Forelimb muscle (tissue), 1 donor: ENCODE measurements around the gene C16orf54. TPM values are rescaled to one million over a fixed set of nuclear protein-coding genes. Genes with fewer than 3 reads are reported as not detected.
"Not testable (repeated sequence)": the region's sequence is repeated elsewhere in the genome, so short reads cannot be mapped to it uniquely, and the experiment has no call there.

Source experiments
- DNase-seq: peaks from one replicate; pipeline ENCODE4 v3.0.0-alpha.2; 2013; ENCODE audit warnings: low read depth
- polyA plus RNA-seq: library from polyadenylated mRNA; unstranded; fragments of 120-200 nt; gene quantifications from one replicate; pipeline ENCODE4 v1.2.1, GENCODE V29; 2013; ENCODE audit not compliant: insufficient read length

Gene C16orf54
- polyA plus RNA-seq, 1 donor, result 0.40 TPM

- no peak for DNase-seq
Measured at GRCh38 chr16:29708917-29709600, 36.7 kb downstream of the C16orf54 start.

- not testable (repeated sequence) for DNase-seq
Measured at GRCh38 chr16:29707160-29707559, 38.6 kb downstream of the C16orf54 start.

DNA sequence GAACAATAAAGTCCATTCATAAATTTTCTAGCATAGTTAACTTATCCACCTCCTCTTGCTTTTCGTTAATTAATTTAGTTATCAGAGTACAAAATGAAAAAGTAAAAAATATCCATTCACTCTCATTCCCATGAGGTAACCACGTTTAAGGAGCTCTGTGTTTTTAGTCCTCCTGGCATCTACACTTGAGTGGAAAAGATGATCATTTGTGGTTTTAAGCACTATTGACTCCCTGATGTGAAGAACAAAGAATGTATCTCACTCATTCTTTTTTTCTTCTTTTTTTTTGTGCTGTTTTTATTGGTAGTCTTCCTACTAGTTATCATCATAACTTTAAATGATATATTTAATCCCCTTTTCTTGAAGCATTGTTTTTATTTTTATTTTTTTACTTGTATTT, 40.8 kb downstream of the C16orf54 start:
- DNase-seq, result no peak

- DNase-seq, result no peak
Measured at GRCh38 chr16:29702269-29702668, 43.5 kb downstream of the C16orf54 start.

- DNase-seq, result no peak
Measured at GRCh38 chr16:29701214-29701555, 44.6 kb downstream of the C16orf54 start.

GRCh38 chr16:29700253-29700987, 45.4 kb downstream of the C16orf54 start:
- DNase-seq, result no peak

- DNase-seq, result no peak
Measured at GRCh38 chr16:29699324-29700219, 46.2 kb downstream of the C16orf54 start.

GRCh38 chr16:29698484-29699323, 47.1 kb downstream of the C16orf54 start:
- DNase-seq, result no peak

DNA sequence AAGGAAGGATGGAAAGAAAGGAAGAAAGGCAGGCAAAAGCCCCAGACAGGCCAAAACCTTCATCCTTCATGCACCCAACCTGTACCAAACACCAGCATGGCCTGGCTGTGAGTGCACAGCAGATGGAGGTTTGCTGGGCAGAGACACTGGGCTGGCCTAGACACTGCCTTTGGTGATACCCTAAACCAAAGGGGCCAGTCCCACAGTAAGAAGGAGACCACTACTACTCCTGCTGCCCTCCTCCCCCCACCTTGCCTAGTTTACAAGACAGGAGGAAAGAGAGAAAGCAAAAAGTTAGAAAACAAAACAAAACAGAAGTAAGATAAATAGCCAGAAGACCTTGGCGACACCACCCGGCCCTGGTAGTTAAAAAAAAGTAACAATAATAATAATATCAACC, 47.7 kb downstream of the C16orf54 start:
- DNase-seq, result no peak

DNA sequence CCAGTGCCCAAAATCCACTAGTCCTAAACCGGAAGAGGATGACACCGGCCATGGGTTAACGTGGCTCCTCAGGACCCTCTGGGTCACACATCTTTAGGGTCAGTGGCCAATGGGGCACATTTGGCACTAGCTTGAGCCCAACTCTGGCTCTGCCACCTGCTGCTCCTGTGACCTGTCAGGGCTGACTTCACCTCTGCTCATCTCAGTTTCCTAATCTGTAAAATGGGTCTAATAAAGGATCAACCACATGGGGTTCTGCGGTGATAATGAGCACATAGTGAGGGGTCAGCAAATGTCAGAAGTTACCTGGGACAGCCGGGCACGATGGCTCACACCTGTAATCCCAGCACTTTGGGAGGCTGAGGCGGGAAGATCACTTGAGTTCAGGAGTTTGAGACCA, 48.4 kb downstream of the C16orf54 start:
- no peak for DNase-seq

- DNase-seq, result no peak
Measured at GRCh38 chr16:29696881-29697331, 48.9 kb downstream of the C16orf54 start.

DNA sequence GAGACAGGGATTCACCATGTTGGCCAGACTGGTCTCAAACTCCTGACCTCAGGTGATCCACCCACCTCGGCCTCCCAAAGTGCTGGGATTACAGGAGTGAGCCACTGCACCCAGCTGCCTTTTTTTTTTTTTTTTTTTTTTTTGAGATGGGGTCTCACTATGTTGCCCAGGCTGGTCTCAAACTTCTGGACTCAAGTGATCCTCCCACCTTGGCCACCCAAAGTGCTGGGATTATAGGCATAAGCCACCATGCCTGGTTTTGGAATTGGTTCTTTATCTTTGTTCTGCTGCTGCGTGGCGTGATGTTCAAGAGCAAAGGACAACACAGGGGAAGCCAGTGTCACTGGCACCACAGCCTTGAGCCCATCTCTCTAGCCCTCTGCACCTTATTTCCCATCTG, 50.1 kb downstream of the C16orf54 start:
- not testable (repeated sequence) for DNase-seq

- DNase-seq, result no peak
Measured at GRCh38 chr16:29694384-29695195, 51.2 kb downstream of the C16orf54 start.

GRCh38 chr16:29692606-29693005, 53.2 kb downstream of the C16orf54 start:
- DNase-seq, result not testable (repeated sequence)

Other genes with a start within 250 kb of the C16orf54 start
- gene NPIPB12, start 239.6 kb downstream of the C16orf54 start, polyA plus RNA-seq, result 34.3 TPM
- gene SPN, start 82.7 kb downstream of the C16orf54 start, polyA plus RNA-seq, result 1.0 TPM
- 79.2 TPM for gene QPRT, start 66.8 kb downstream of the C16orf54 start, polyA plus RNA-seq
- not detected for gene ZG16, start 32.3 kb upstream of the C16orf54 start, polyA plus RNA-seq
- 24.9 TPM for gene KIF22, start 44.8 kb upstream of the C16orf54 start, polyA plus RNA-seq
- gene MAZ, start 60.5 kb upstream of the C16orf54 start, polyA plus RNA-seq, result 228 TPM
- gene PRRT2, start 66.2 kb upstream of the C16orf54 start, polyA plus RNA-seq, result 14.4 TPM
- gene PAGR1, start 70.2 kb upstream of the C16orf54 start, polyA plus RNA-seq, result 28.4 TPM
- 17.9 TPM for gene MVP, start 74.5 kb upstream of the C16orf54 start, polyA plus RNA-seq
- 37.7 TPM for gene CDIPT, start 117.2 kb upstream of the C16orf54 start, polyA plus RNA-seq
- gene SEZ6L2, start 153.6 kb upstream of the C16orf54 start, polyA plus RNA-seq, result 2.5 TPM
- gene ASPHD1, start 154.5 kb upstream of the C16orf54 start, polyA plus RNA-seq, result 0.29 TPM
- 11.7 TPM for gene KCTD13, start 180.2 kb upstream of the C16orf54 start, polyA plus RNA-seq
- 62.2 TPM for gene TMEM219, start 216.1 kb upstream of the C16orf54 start, polyA plus RNA-seq
- gene TAOK2, start 227.9 kb upstream of the C16orf54 start, polyA plus RNA-seq, result 33.1 TPM
- gene HIRIP3, start 249.6 kb upstream of the C16orf54 start, polyA plus RNA-seq, result 13.3 TPM